ENCODE measurements around the gene CCL2.
A peak's percentile ranks its signal among the peaks of the same experiment; 100 is the strongest.
"Not testable (repeated sequence)": the region's sequence is repeated elsewhere in the genome, so short reads cannot be mapped to it uniquely, and the experiment has no call there.

CCL2 gene

GRCh38 chr17:34254651-34255380, at the start of gene CCL2:
CCL2 (plus strand) TSS chr17:34255285; CDS start chr17:34255350, 65 bp downstream.
- DNase-seq = no peak

- no peak for DNase-seq
Measured at GRCh38 chr17:34205401-34205800, 49.7 kb upstream of the CCL2 start.

GRCh38 chr17:34206569-34206968, 48.5 kb upstream of the CCL2 start:
- DNase-seq = no peak

GRCh38 chr17:34207572-34207971, 47.5 kb upstream of the CCL2 start:
- DNase-seq = no peak

- DNase-seq = no peak
Measured at GRCh38 chr17:34218748-34219147, 36.3 kb upstream of the CCL2 start.

GRCh38 chr17:34219405-34219804, 35.7 kb upstream of the CCL2 start:
- DNase-seq = no peak

- DNase-seq = no peak
Measured at GRCh38 chr17:34220045-34220751, 34.9 kb upstream of the CCL2 start.

- no peak for DNase-seq
Measured at GRCh38 chr17:34220752-34221395, 34.2 kb upstream of the CCL2 start.

- no peak for DNase-seq
Measured at GRCh38 chr17:34221411-34221810, 33.7 kb upstream of the CCL2 start.

GRCh38 chr17:34222722-34223497, 32.2 kb upstream of the CCL2 start:
- no peak for DNase-seq

GRCh38 chr17:34225046-34225445, 30.0 kb upstream of the CCL2 start:
- DNase-seq = no peak

- DNase-seq = no peak
Measured at GRCh38 chr17:34226011-34226743, 28.9 kb upstream of the CCL2 start.

- no peak for DNase-seq
Measured at GRCh38 chr17:34226744-34227034, 28.4 kb upstream of the CCL2 start.

GRCh38 chr17:34227293-34227692, 27.8 kb upstream of the CCL2 start:
- DNase-seq = not testable (repeated sequence)

GRCh38 chr17:34227707-34228106, 27.4 kb upstream of the CCL2 start:
- no peak for DNase-seq

GRCh38 chr17:34228781-34229180, 26.3 kb upstream of the CCL2 start:
- no peak for DNase-seq

- DNase-seq = no peak
Measured at GRCh38 chr17:34230342-34230741, 24.7 kb upstream of the CCL2 start.

- DNase-seq = no peak
Measured at GRCh38 chr17:34234616-34235015, 20.5 kb upstream of the CCL2 start.

GRCh38 chr17:34235389-34236028, 19.6 kb upstream of the CCL2 start:
- DNase-seq = no peak

GRCh38 chr17:34236281-34236892, 18.7 kb upstream of the CCL2 start:
- peak; percentile 56 for DNase-seq

GRCh38 chr17:34237458-34237857, 17.6 kb upstream of the CCL2 start:
- DNase-seq = no peak

GRCh38 chr17:34241062-34241461, 14.0 kb upstream of the CCL2 start:
- DNase-seq = no peak
